Tibial nerve (tissue), 4 donors: ENCODE measurements around the gene TMC6. TPM values are rescaled to one million over a fixed set of nuclear protein-coding genes. Genes with fewer than 3 reads are reported as not detected.
A peak's percentile ranks its signal among the peaks of the same experiment; 100 is the strongest.

Source experiments
- DNase-seq, 2 donors: peaks; one replicate each; pipeline ENCODE4 v3.0.0-alpha.2; 2019; ENCODE audit warnings: low spot score in 2 of 2
- H3K27ac ChIP-seq, 4 donors: fragments of 200-600 bp; sonication (generic) in 3 of 4; one replicate each; pipeline ENCODE4 v1.5.1; 2017 to 2019; ENCODE audit warnings: mild to moderate bottlenecking in 1 of 4
- H3K27me3 ChIP-seq, 2 donors: fragments of 200-600 bp; sonication (generic) in 1 of 2; one replicate each; pipeline versions ENCODE4 v1.5.1 to v1.6.0; 2017 to 2019
- H3K36me3 ChIP-seq, 3 donors: fragments of 200-600 bp; sonication (generic); one replicate each; pipeline ENCODE4 v1.5.1; 2018 to 2019
- H3K4me1 ChIP-seq, 4 donors: fragments of 200-600 bp; sonication (generic) in 3 of 4; one replicate each; pipeline ENCODE4 v1.5.1; 2017 to 2019
- H3K4me3 ChIP-seq, 4 donors: fragments of 200-600 bp; sonication (generic) in 3 of 4; one replicate each; pipeline ENCODE4 v1.5.1; 2017 to 2019; ENCODE audit warnings: mild to moderate bottlenecking in 1 of 4, moderate library complexity in 1 of 4
- H3K9me3 ChIP-seq, 4 donors: fragments of 200-600 bp; sonication (generic) in 3 of 4; one replicate each; pipeline ENCODE4 v1.5.1; 2017 to 2019
- CTCF ChIP-seq, 5 experiments: fragments of 200-600 bp in 3 of 5; fragments of 450-650 bp in 2 of 5; sonication (generic) in 3 of 5; IDR thresholded peaks; one replicate each; pipeline ENCODE4 v1.5.1; 2016 to 2019; ENCODE audit warnings: antibody characterized with exemption in 5 of 5, mild to moderate bottlenecking in 3 of 5, moderate library complexity in 2 of 5
- EP300 ChIP-seq, 2 donors: sonication (generic); formaldehyde crosslinking; IDR thresholded peaks; one replicate each; pipeline ENCODE4 v1.6.1; 2017; ENCODE audit warnings: antibody characterized with exemption in 2 of 2, mild to moderate bottlenecking in 1 of 2
- POLR2A ChIP-seq, 2 donors: fragments of 450-650 bp; IDR thresholded peaks; one replicate each; pipeline ENCODE4 v1.6.1; 2017; ENCODE audit warnings: antibody characterized with exemption in 2 of 2, mild to moderate bottlenecking in 2 of 2, moderate library complexity in 2 of 2
- WGBS, 2 donors: methylation state at CpG; one replicate each; pipeline ENCODE4 v1.1.5; 2018; 5-methylcytosine and 5-hydroxymethylcytosine counted together
- total RNA-seq, 4 donors: library from RNA; depleted of rRNA; stranded (reverse); fragments of >200 nt; gene quantifications; one replicate each; pipeline ENCODE4 v1.1.0, GENCODE V29; 2016

The TMC6 gene
- total RNA-seq, 4 donors from 2014 or later, result 43.3 to 94.5 (median 52.2) TPM

GRCh38 chr17:78124081-78124835, 4.3 kb downstream of the TMC6 start:
- Histone ChIP-seq H3K27me3 (no peaks in the 10 kb centered on the region), H3K4me1 (peaks cover 0 to 72% (median 49%) of the 10 kb centered on the region in 4 donors), H3K9me3 (no peaks in the 10 kb centered on the region), H3K36me3 (peaks cover 0 to 60% (median 7%) of the 10 kb centered on the region in 3 donors), H3K4me3 (no peak overlapping the region), H3K27ac (peak overlapping the region; percentile 19 to 93 (median 92))
- DNase-seq, result no peak
- TF ChIP-seq POLR2A (IDR thresholded peaks at IDR 0.05), result no peak
- no peak for TF ChIP-seq CTCF (IDR thresholded peaks at IDR 0.05)
- TF ChIP-seq EP300 (IDR thresholded peaks at IDR 0.05), result no peak
- 52 to 65% methylated on average over 18 to 30 of the region's 30 CpGs for WGBS, 2 donors

- Histone ChIP-seq H3K36me3 (peaks cover 0 to 69% (median 12%) of the 10 kb centered on the region in 3 donors), H3K4me3 (no peak overlapping the region), H3K27ac (peak overlapping the region in 3 of 4 donors; percentile 4 to 93 (median 92)), H3K27me3 (no peaks in the 10 kb centered on the region), H3K4me1 (peaks cover 0 to 63% (median 44%) of the 10 kb centered on the region in 4 donors), H3K9me3 (no peaks in the 10 kb centered on the region)
- 72 to 76% methylated on average over 5 of the region's 5 CpGs for WGBS, 2 donors
- DNase-seq, result no peak
- TF ChIP-seq EP300 (IDR thresholded peaks at IDR 0.05) (no peak), CTCF (IDR thresholded peaks at IDR 0.05) (no peak), POLR2A (IDR thresholded peaks at IDR 0.05) (no peak)
Observed at GRCh38 chr17:78123258-78123929, 5.2 kb downstream of the TMC6 start.

- Histone ChIP-seq H3K4me3 (no peak overlapping the region), H3K4me1 (peaks cover 0 to 61% (median 44%) of the 10 kb centered on the region in 4 donors), H3K9me3 (no peaks in the 10 kb centered on the region), H3K27me3 (no peaks in the 10 kb centered on the region), H3K27ac (peak overlapping the region in 3 of 4 donors; percentile 4 to 57 (median 22)), H3K36me3 (peaks cover 0 to 70% (median 12%) of the 10 kb centered on the region in 3 donors)
- 92 to 96% methylated on average over 4 of the region's 4 CpGs for WGBS, 2 donors
- TF ChIP-seq EP300 (IDR thresholded peaks at IDR 0.05), result no peak
- no peak for TF ChIP-seq POLR2A (IDR thresholded peaks at IDR 0.05)
- no peak for TF ChIP-seq CTCF (IDR thresholded peaks at IDR 0.05)
- no peak for DNase-seq
Observed at GRCh38 chr17:78122931-78123249, 5.7 kb downstream of the TMC6 start.

GRCh38 chr17:78122216-78122930, 6.2 kb downstream of the TMC6 start:
- no peak for TF ChIP-seq POLR2A (IDR thresholded peaks at IDR 0.05)
- TF ChIP-seq EP300 (IDR thresholded peaks at IDR 0.05), result no peak
- no peak for TF ChIP-seq CTCF (IDR thresholded peaks at IDR 0.05)
- DNase-seq, result no peak

More at GRCh38 chr17:78122216-78122930, 6.2 kb downstream of the TMC6 start:
- Histone ChIP-seq H3K4me3 (no peak overlapping the region), H3K27ac (peak overlapping the region in 3 of 4 donors; percentile 4 to 60 (median 57)), H3K4me1 (peaks cover 0 to 61% (median 43%) of the 10 kb centered on the region in 4 donors), H3K27me3 (no peaks in the 10 kb centered on the region), H3K9me3 (no peaks in the 10 kb centered on the region), H3K36me3 (peaks cover 0 to 70% (median 12%) of the 10 kb centered on the region in 3 donors)
- WGBS, 2 donors, result 75 to 97% methylated on average over 7 to 22 of the region's 23 CpGs
